GM19238 (cell line): ENCODE results near the gene CNGA3.
A peak's percentile ranks its signal among the peaks of the same experiment; 100 is the strongest.
"Not testable (repeated sequence)": the region's sequence is repeated elsewhere in the genome, so short reads cannot be mapped to it uniquely, and the experiment has no call there.

ENCODE experiments used
- DNase-seq: peaks from one replicate; pipeline ENCODE4 v3.0.0; 2011; ENCODE audit warnings: low spot score; ENCODE audit not compliant: insufficient read length

CNGA3 gene

GRCh38 chr2:98396745-98397355 lies 50.6 kb downstream of the CNGA3 start:
- DNase-seq: no peak

GRCh38 chr2:98399140-98399539 lies 52.9 kb downstream of the CNGA3 start:
- DNase-seq: no peak

- DNase-seq: no peak
These were observed 57.6 kb downstream of the CNGA3 start for GRCh38 chr2:98403878-98404277.

GRCh38 chr2:98404556-98405250 lies 58.4 kb downstream of the CNGA3 start:
- DNase-seq: no peak

GRCh38 chr2:98405301-98405700 lies 59.0 kb downstream of the CNGA3 start:
- no peak for DNase-seq

- DNase-seq: no peak
These were observed 61.9 kb downstream of the CNGA3 start for GRCh38 chr2:98408155-98408554.

GRCh38 chr2:98412751-98413458 lies 66.6 kb downstream of the CNGA3 start:
- peak; percentile 30 for DNase-seq

- DNase-seq: not testable (repeated sequence)
These were observed 68.0 kb downstream of the CNGA3 start for GRCh38 chr2:98414246-98414645.

GRCh38 chr2:98415719-98416248 lies 69.5 kb downstream of the CNGA3 start:
- DNase-seq: not testable (repeated sequence)

GRCh38 chr2:98416383-98417159 lies 70.3 kb downstream of the CNGA3 start:
- DNase-seq: no peak

GRCh38 chr2:98419544-98419943 lies 73.3 kb downstream of the CNGA3 start:
- no peak for DNase-seq

- DNase-seq: no peak
These were observed 73.9 kb downstream of the CNGA3 start for GRCh38 chr2:98419977-98420725.

- no peak for DNase-seq
These were observed 76.2 kb downstream of the CNGA3 start for GRCh38 chr2:98422449-98422848.

- DNase-seq: no peak
These were observed 80.5 kb downstream of the CNGA3 start for GRCh38 chr2:98426771-98427170.

GRCh38 chr2:98432145-98432544 lies 85.9 kb downstream of the CNGA3 start:
- DNase-seq: no peak

- no peak for DNase-seq
These were observed 87.2 kb downstream of the CNGA3 start for GRCh38 chr2:98433363-98433964.

- no peak for DNase-seq
These were observed 88.2 kb downstream of the CNGA3 start for GRCh38 chr2:98434492-98434891.

GRCh38 chr2:98435670-98436069 lies 89.4 kb downstream of the CNGA3 start:
- DNase-seq: not testable (repeated sequence)

- DNase-seq: no peak
These were observed 90.5 kb downstream of the CNGA3 start for GRCh38 chr2:98436734-98437133.
